B cell (primary cell): Measurements from ENCODE around the gene VLDLR. TPM values are rescaled to one million over a fixed set of nuclear protein-coding genes. Genes with fewer than 3 reads are reported as not detected.

Source experiments
- ATAC-seq: fragments of 200-7000 bp; cut with Tn5 transposase; one replicate; pipeline ENCODE4 v1.10.0; 2021; ENCODE audit warnings: low read depth, mild to moderate bottlenecking, moderate number of reproducible peaks, moderate library complexity
- CTCF ChIA-PET: fragments of 350-600 bp; sonication (Branson Sonifier 250); formaldehyde crosslinking; loops from one replicate; lab custom pipeline; 2021; ENCODE audit warnings: antibody characterized with exemption, inconsistent platforms; lab: Charles Lee
- POLR2A ChIA-PET: fragments of 350-600 bp; sonication (Branson Sonifier 250); formaldehyde crosslinking; loops from one replicate; lab custom pipeline; 2021; ENCODE audit warnings: antibody characterized with exemption; lab: Charles Lee
- DNase-seq: peaks from one replicate; pipeline ENCODE4 v3.0.0; 2013
- H2AFZ ChIP-seq: 2 replicates; pipeline ENCODE4 v1.6.1; 2012; ENCODE audit warnings: mild to moderate bottlenecking, low read depth, low read length; ENCODE audit not compliant: insufficient read depth, poor library complexity, severe bottlenecking
- H3K27ac ChIP-seq, 2 donors: 1 replicate in 1 of 2; 2 replicates in 1 of 2; pipeline ENCODE4 v1.5.1; 2012 to 2013; ENCODE audit warnings: low read length in 2 of 2, mild to moderate bottlenecking in 2 of 2, moderate library complexity in 1 of 2
- H3K27me3 ChIP-seq, 4 experiments: fragments of 200-600 bp in 1 of 4; sonication (generic) in 1 of 4; replicated peaks in 1 of 4; 1 replicate in 2 of 4; 2 replicates in 2 of 4; pipeline versions ENCODE4 v1.6.1 to v1.7.0; 2013 to 2016; ENCODE audit warnings: low read length in 3 of 4, mild to moderate bottlenecking in 2 of 4, mixed read lengths in 1 of 4, moderate library complexity in 1 of 4; ENCODE audit not compliant: insufficient read depth in 4 of 4, control insufficient read depth in 3 of 4; ENCODE audit errors: control extremely low read depth in 1 of 4
- H3K36me3 ChIP-seq, 2 experiments: replicated peaks in 1 of 2; 1 replicate in 1 of 2; 2 replicates in 1 of 2; pipeline versions ENCODE4 v1.6.1 to v1.7.1; 2013; ENCODE audit warnings: low read length in 1 of 2; ENCODE audit not compliant: insufficient read depth in 2 of 2, control insufficient read depth in 1 of 2; ENCODE audit errors: control extremely low read depth in 1 of 2, extremely low read depth in 1 of 2
- H3K4me1 ChIP-seq, 2 donors: fragments of 200-600 bp in 1 of 2; sonication (generic) in 1 of 2; 1 replicate in 1 of 2; 2 replicates in 1 of 2; pipeline versions ENCODE4 v1.5.1 to v1.6.1; 2013 to 2017; ENCODE audit warnings: low read length in 2 of 2; ENCODE audit not compliant: control insufficient read depth in 2 of 2, insufficient read depth in 2 of 2
- H3K4me2 ChIP-seq: replicated peaks from 2 replicates; pipeline ENCODE3; 2012; ENCODE audit warnings: mild to moderate bottlenecking, low read depth, low read length; ENCODE audit not compliant: poor library complexity, severe bottlenecking
- H3K4me3 ChIP-seq, 5 experiments: fragments of 200-600 bp in 1 of 5; sonication (generic) in 1 of 5; 1 replicate in 3 of 5; 2 replicates in 2 of 5; pipeline versions ENCODE4 v1.5.1 to v1.7.0; 2011 to 2016; ENCODE audit warnings: low read length in 4 of 5, mild to moderate bottlenecking in 4 of 5, low read depth in 2 of 5, control low read depth in 1 of 5, moderate library complexity in 1 of 5; ENCODE audit not compliant: insufficient read depth in 1 of 5; ENCODE audit errors: control extremely low read depth in 1 of 5, extremely low read depth in 1 of 5
- H3K79me2 ChIP-seq: fragments of 200-600 bp; sonication (generic); one replicate; pipeline ENCODE4 v1.6.0; 2016; ENCODE audit warnings: low read length; ENCODE audit not compliant: control insufficient read depth, insufficient read depth
- H3K9ac ChIP-seq: fragments of 200-600 bp; sonication (generic); 2 replicates; pipeline ENCODE4 v1.6.1; 2017; ENCODE audit warnings: mild to moderate bottlenecking, low read length, moderate library complexity
- H3K9me3 ChIP-seq, 3 donors: one replicate each; pipeline versions ENCODE4 v1.6.1 to v1.7.1; 2013; ENCODE audit warnings: low read length in 2 of 3; ENCODE audit not compliant: control insufficient read depth in 2 of 3, insufficient read depth in 1 of 3; ENCODE audit errors: control extremely low read depth in 1 of 3
- H4K20me1 ChIP-seq: 2 replicates; pipeline ENCODE4 v1.6.0; 2012; ENCODE audit warnings: mild to moderate bottlenecking, low read length; ENCODE audit not compliant: insufficient read depth, control insufficient read depth, poor library complexity, severe bottlenecking
- H3K27ac Mint-ChIP-seq: one replicate; pipeline ENCODE4 v1.8.0; 2021; ENCODE audit warnings: mixed read lengths
- H3K27me3 Mint-ChIP-seq: one replicate; pipeline ENCODE4 v1.8.0; 2021; ENCODE audit warnings: mixed read lengths
- H3K4me1 Mint-ChIP-seq: one replicate; pipeline ENCODE4 v1.8.0; 2021; ENCODE audit warnings: mixed read lengths
- H3K4me3 Mint-ChIP-seq: one replicate; pipeline ENCODE4 v1.8.0; 2021; ENCODE audit warnings: mixed read lengths
- H3K9me3 Mint-ChIP-seq: one replicate; pipeline ENCODE4 v1.8.0; 2022; ENCODE audit warnings: mixed read lengths; ENCODE audit not compliant: insufficient read depth
- CTCF ChIP-seq: fragments of 200-600 bp; IDR thresholded peaks from one replicate; pipeline ENCODE4 v1.8.0; 2022; ENCODE audit warnings: antibody characterized with exemption, mild to moderate bottlenecking
- EZH2 ChIP-seq: IDR thresholded peaks from 2 replicates; pipeline ENCODE4 v1.6.1; 2012; ENCODE audit warnings: borderline replicate concordance, low read depth, mild to moderate bottlenecking, moderate library complexity, low read length; ENCODE audit not compliant: insufficient read depth, poor library complexity, severe bottlenecking
- WGBS: methylation state at CpG from one replicate; pipeline ENCODE4 v1.1.5; 2013; ENCODE audit warnings: missing lambda C conversion rate; ENCODE audit not compliant: insufficient coverage; 5-methylcytosine and 5-hydroxymethylcytosine counted together
- intact Hi-C: fragments of 100-400 bp; cut with micrococcal nuclease; formaldehyde crosslinking; loops from one replicate; pipeline ENCODE4 v1.10.0; 2022
- polyA plus RNA-seq: library from polyadenylated mRNA; depleted of rRNA; stranded (reverse); fragments of >200 nt; gene quantifications from 2 replicates; pipeline ENCODE4 v1.2.3, GENCODE V29; 2012
- total RNA-seq, 2 donors: library from RNA; stranded (reverse); fragments of 120-200 nt in 1 of 2; gene quantifications; 1 replicate in 1 of 2; 2 replicates in 1 of 2; pipeline versions ENCODE4 v1.2.3 to v1.2.4, GENCODE V29; 2013 to 2022

VLDLR gene
- total and polyA plus RNA-seq, 2 donors (not counting 1 experiment from before 2014, with no cell fraction given) = 0.03 TPM; not detected in 1

- Histone ChIP-seq H3K79me2 (no peaks in the 10 kb centered on the region), H3K9me3 (no peaks in the 10 kb centered on the region), H3K36me3 (no peaks in the 10 kb centered on the region), H3K27me3 (no peaks in the 10 kb centered on the region), H2AFZ (no peak overlapping the region), H3K27ac (no peak overlapping the region), H3K4me2 (no peak overlapping the region), H3K9ac (no peak overlapping the region), H3K4me3 (no peak overlapping the region), H3K4me1 (no peaks in the 10 kb centered on the region), H4K20me1 (no peaks in the 10 kb centered on the region)
- CTCF ChIA-PET = no interaction called here
- TF ChIP-seq CTCF (no peak), EZH2 (no peak)
- Mint-ChIP-seq H3K27ac (no peak overlapping the region), H3K4me1 (no peaks in the 10 kb centered on the region), H3K4me3 (no peak overlapping the region), H3K9me3 (no peaks in the 10 kb centered on the region), H3K27me3 (peaks cover 9% of the 10 kb centered on the region)
- ATAC-seq = no peak
- POLR2A ChIA-PET = no interaction called here
- WGBS = no CpG with 5 or more reads among the region's 3 CpGs
- intact Hi-C loops = no loop called here
- DNase-seq = no peak
Observed at GRCh38 chr9:2638871-2639673, 17.5 kb downstream of the VLDLR start.

GRCh38 chr9:2639786-2640185 is 18.2 kb downstream of the VLDLR start:
- H3K4me2 ChIP-seq = no peak overlapping the region
- no peaks in the 10 kb centered on the region for H3K27me3 ChIP-seq
- H3K27me3 Mint-ChIP-seq = peaks cover 3% of the 10 kb centered on the region
- H3K79me2 ChIP-seq = no peaks in the 10 kb centered on the region
- H2AFZ ChIP-seq = no peak overlapping the region
- ChIA-PET POLR2A (no interaction called here), CTCF (no interaction called here)
- DNase-seq (no peak), ATAC-seq (no peak)
- intact Hi-C loops = no loop called here
- no peak overlapping the region for H3K4me3 Mint-ChIP-seq
- no peaks in the 10 kb centered on the region for H3K9me3 ChIP-seq
- no peaks in the 10 kb centered on the region for H3K36me3 ChIP-seq
- H3K27ac ChIP-seq = no peak overlapping the region
- H3K9me3 Mint-ChIP-seq = no peaks in the 10 kb centered on the region
- no peaks in the 10 kb centered on the region for H4K20me1 ChIP-seq
- WGBS = 99% methylated on average over 7 of the region's 7 CpGs
- H3K4me1 ChIP-seq = no peaks in the 10 kb centered on the region
- no peak for TF ChIP-seq EZH2
- TF ChIP-seq CTCF = no peak
- no peak overlapping the region for H3K27ac Mint-ChIP-seq
- no peak overlapping the region for H3K4me3 ChIP-seq
- H3K4me1 Mint-ChIP-seq = no peaks in the 10 kb centered on the region
- H3K9ac ChIP-seq = no peak overlapping the region
